Stimulated activated naive CD8-positive, alpha-beta T cell treated with anti-CD3 and anti-CD28 coated beads, Interleukin-15, amount 100 ng/mL, for 72 hours (primary cell): Measurements from ENCODE around the gene KIF16B.
A peak's percentile ranks its signal among the peaks of the same experiment; 100 is the strongest.

ENCODE experiments used
- ATAC-seq: fragments of 150-1000 bp; cut with Tn5 transposase; 2 replicates; pipeline ENCODE4 v1.10.0; 2021; ENCODE audit warnings: mild to moderate bottlenecking, moderate library complexity
- DNase-seq, 2 donors: peaks; one replicate each; pipeline ENCODE4 v3.0.0; 2021 to 2022
- H3K27ac Mint-ChIP-seq, 2 donors: one replicate each; pipeline ENCODE4 v1.8.0; 2022; ENCODE audit warnings: mild to moderate bottlenecking in 2 of 2, mixed read lengths in 2 of 2, moderate library complexity in 2 of 2
- H3K27me3 Mint-ChIP-seq: one replicate; pipeline ENCODE4 v1.8.0; 2022; ENCODE audit warnings: mixed read lengths
- H3K4me1 Mint-ChIP-seq: one replicate; pipeline ENCODE4 v1.8.0; 2022; ENCODE audit warnings: mild to moderate bottlenecking, mixed read lengths
- H3K4me3 Mint-ChIP-seq, 2 donors: one replicate each; pipeline ENCODE4 v1.8.0; 2022; ENCODE audit warnings: mild to moderate bottlenecking in 2 of 2, mixed read lengths in 2 of 2, moderate library complexity in 1 of 2
- H3K9me3 Mint-ChIP-seq, 2 donors: one replicate each; pipeline ENCODE4 v1.8.0; 2022; ENCODE audit warnings: mixed read lengths in 2 of 2

Gene KIF16B

DNA sequence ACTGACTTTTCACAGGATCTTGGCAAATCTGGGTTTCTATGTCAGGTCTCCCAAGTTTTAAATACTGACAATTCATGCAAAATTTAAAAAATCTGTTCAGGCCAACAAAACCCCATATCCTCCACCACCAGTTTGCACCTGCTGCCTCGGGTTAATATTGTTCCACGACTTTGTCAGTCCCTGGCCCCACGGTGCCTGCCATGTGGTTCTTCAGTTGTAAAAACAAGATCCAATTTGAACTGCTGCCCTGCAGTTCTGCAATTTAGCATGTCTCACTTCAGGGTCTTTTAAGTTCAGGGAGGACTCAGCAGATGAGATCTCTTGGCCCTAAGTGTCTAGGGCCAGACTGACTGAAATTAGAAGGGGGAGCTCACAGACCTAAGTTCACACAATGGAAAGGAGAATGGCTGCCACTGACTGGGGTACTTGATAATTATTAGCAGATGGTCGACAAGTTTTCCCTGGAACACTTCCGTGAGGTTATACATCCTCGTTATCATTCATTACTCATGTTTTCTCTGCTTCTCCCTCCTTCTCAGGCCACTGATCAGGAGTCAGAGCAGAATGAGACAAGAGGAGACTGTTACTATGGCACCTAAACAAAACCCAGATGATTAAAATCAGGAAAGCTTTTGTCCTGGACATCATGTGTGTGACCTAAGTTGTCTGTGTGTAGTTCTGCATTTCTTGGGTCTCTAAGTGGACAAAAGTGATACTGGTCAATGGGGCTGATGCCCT is 223.6 kb downstream of the KIF16B start:
- Mint-ChIP-seq H3K27ac (peak overlapping the region in 1 of 2 donors; percentile 66), H3K9me3 (peaks cover 0 to 3% of the 10 kb centered on the region in 2 donors), H3K4me3 (no peak overlapping the region), H3K4me1 (no peaks in the 10 kb centered on the region), H3K27me3 (no peaks in the 10 kb centered on the region)
- DNase-seq: no peak
- no peak for ATAC-seq

DNA sequence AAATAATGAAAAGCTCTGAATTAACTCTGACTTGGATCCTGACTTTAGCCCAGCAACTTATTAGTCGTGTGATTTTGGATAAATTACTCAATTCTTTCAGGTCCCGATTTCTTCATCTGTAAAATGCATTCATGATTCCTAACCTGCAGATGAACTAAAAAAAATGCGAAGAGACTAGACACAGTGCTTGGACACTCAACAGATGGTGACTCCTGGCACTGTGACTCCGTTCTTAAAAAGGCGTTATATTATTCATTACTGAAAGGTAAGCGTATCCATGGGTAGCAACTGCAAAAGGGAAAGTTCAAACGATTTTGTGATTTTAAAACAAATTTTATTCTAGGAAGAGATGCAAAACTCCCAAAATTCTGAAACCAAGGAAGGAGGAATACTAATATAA is 226.3 kb downstream of the KIF16B start:
- H3K27me3 Mint-ChIP-seq: no peaks in the 10 kb centered on the region
- H3K27ac Mint-ChIP-seq: peak overlapping the region in 1 of 2 donors; percentile 72
- DNase-seq (no peak), ATAC-seq (no peak)
- no peaks in the 10 kb centered on the region for H3K4me1 Mint-ChIP-seq
- no peak overlapping the region for H3K4me3 Mint-ChIP-seq
- peaks cover 0 to 3% of the 10 kb centered on the region in 2 donors for H3K9me3 Mint-ChIP-seq

DNA sequence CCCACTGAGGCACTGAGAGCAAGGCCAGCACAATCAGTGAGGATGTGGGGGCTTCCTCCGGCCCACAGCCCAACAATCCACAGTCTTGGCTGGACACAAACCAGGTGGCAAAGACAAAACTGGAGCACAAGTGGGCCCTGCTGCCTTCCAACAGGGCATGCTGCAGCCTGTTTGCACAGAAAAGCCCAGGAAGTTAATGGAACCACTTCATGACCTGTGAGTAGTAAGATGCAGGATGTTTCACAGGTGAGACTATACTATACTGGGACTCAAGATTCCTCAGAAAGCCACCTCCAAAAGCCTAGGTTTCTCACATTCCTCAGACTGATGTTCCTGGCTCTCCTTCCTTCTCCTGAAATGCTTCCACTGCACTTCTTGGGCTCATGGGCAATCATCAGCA is 235.5 kb downstream of the KIF16B start:
- H3K27me3 Mint-ChIP-seq: no peaks in the 10 kb centered on the region
- no peak for ATAC-seq

DNA sequence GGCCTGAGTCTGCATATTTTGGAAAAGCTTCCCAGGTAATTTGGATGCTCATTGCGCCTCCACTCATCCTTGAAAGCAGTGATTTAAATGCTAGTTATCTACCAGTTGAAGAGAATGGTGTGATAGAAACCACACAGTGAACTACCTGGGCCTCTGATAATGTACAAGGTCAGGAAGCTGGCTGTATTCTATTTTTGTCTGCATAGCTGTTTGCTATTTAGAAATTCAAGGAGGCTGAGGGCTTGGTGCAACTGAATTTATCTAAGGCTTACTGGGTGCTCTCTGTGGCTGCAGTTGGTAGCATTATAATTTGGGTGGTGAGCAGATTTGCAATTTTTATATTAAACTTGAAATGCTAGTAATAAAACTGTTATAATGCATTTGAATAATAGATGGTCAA is 245.6 kb downstream of the KIF16B start:
- H3K4me3 Mint-ChIP-seq: no peak overlapping the region
- no peak overlapping the region for H3K27ac Mint-ChIP-seq
- no peak for ATAC-seq
- peaks cover 7 to 25% of the 10 kb centered on the region in 2 donors for H3K9me3 Mint-ChIP-seq
- DNase-seq: no peak
- no peaks in the 10 kb centered on the region for H3K4me1 Mint-ChIP-seq
- no peaks in the 10 kb centered on the region for H3K27me3 Mint-ChIP-seq

More for the DNA sequence above, 235.5 kb downstream of the KIF16B start:
- Mint-ChIP-seq H3K4me1 (no peaks in the 10 kb centered on the region), H3K9me3 (peaks cover 11 to 20% of the 10 kb centered on the region in 2 donors), H3K27ac (no peak overlapping the region), H3K4me3 (no peak overlapping the region)
- DNase-seq: no peak

- H3K9me3 Mint-ChIP-seq: peaks cover 11 to 28% of the 10 kb centered on the region in 2 donors
- H3K27me3 Mint-ChIP-seq: no peaks in the 10 kb centered on the region
- DNase-seq (no peak), ATAC-seq (no peak)
- H3K4me3 Mint-ChIP-seq: no peak overlapping the region
- H3K4me1 Mint-ChIP-seq: peaks cover 9% of the 10 kb centered on the region
- H3K27ac Mint-ChIP-seq: no peak overlapping the region
Measured at GRCh38 chr20:16321291-16321690, 252.0 kb downstream of the KIF16B start.

DNA sequence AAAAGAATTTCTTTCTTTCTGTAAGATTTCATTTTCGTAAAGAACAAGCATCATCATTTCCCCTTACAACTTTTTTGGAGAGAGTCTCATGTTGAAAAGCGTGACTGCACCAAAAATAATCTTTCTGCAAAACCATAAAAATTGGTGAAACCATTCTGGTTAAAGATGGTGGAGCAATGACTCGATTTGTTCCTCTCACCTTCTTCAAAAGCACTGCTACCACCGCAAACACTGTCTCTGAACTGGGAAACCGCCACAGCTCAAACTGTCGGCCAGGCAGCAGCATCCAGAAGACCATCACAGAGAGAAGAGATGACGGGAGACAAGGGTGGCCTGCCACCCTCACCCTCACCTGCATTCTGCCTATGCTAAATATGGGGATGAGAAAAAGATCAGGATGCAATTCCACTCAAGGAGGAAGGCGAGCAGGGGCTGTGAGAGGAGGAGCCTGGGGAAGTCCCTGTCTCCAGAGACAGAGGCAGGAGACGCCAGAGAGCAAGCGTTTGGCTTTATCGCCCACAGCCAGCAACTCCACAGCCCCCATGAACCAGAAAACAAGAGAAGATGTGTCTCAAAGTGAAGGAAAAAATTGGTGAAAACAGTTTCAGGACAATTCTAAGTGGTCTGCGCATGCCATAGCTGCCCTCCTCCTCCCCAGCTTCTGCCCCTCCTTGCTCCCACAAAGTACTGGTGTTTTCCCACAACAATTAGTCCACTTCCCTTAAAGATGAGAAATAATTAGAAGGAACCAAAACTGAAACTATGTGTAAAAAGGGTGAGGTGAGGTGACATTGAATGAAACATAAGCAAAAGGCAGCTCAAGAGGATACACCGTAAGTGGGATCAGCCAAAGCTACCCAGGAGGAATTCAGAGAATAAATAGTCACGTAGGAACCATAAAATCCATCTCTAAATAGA is 255.5 kb downstream of the KIF16B start:
- DNase-seq (no peak), ATAC-seq (no peak)
- H3K4me3 Mint-ChIP-seq: no peak overlapping the region

GRCh38 chr20:16316513-16316912 is 256.7 kb downstream of the KIF16B start:
- no peaks in the 10 kb centered on the region for H3K27me3 Mint-ChIP-seq
- H3K4me1 Mint-ChIP-seq: peaks cover 9% of the 10 kb centered on the region
- no peak overlapping the region for H3K4me3 Mint-ChIP-seq
- ATAC-seq (no peak), DNase-seq (no peak)
- H3K27ac Mint-ChIP-seq: no peak overlapping the region
- peaks cover 4 to 20% of the 10 kb centered on the region in 2 donors for H3K9me3 Mint-ChIP-seq

More for the DNA sequence above, 255.5 kb downstream of the KIF16B start:
- Mint-ChIP-seq H3K4me1 (peaks cover 9% of the 10 kb centered on the region), H3K27me3 (no peaks in the 10 kb centered on the region), H3K27ac (no peak overlapping the region), H3K9me3 (peaks cover 4 to 20% of the 10 kb centered on the region in 2 donors)

- peaks cover 4 to 27% of the 10 kb centered on the region in 2 donors for H3K9me3 Mint-ChIP-seq
- ATAC-seq (no peak), DNase-seq (no peak)
- no peak overlapping the region for H3K27ac Mint-ChIP-seq
- H3K27me3 Mint-ChIP-seq: no peaks in the 10 kb centered on the region
- H3K4me3 Mint-ChIP-seq: no peak overlapping the region
- H3K4me1 Mint-ChIP-seq: peaks cover 9% of the 10 kb centered on the region
Measured at GRCh38 chr20:16314748-16315159, 258.5 kb downstream of the KIF16B start.

GRCh38 chr20:16314320-16314719 is 258.9 kb downstream of the KIF16B start:
- H3K4me3 Mint-ChIP-seq: no peak overlapping the region
- H3K4me1 Mint-ChIP-seq: peaks cover 9% of the 10 kb centered on the region
- no peak for DNase-seq
- ATAC-seq: no peak
- H3K9me3 Mint-ChIP-seq: peaks cover 4 to 27% of the 10 kb centered on the region in 2 donors
- no peaks in the 10 kb centered on the region for H3K27me3 Mint-ChIP-seq
- H3K27ac Mint-ChIP-seq: no peak overlapping the region

DNA sequence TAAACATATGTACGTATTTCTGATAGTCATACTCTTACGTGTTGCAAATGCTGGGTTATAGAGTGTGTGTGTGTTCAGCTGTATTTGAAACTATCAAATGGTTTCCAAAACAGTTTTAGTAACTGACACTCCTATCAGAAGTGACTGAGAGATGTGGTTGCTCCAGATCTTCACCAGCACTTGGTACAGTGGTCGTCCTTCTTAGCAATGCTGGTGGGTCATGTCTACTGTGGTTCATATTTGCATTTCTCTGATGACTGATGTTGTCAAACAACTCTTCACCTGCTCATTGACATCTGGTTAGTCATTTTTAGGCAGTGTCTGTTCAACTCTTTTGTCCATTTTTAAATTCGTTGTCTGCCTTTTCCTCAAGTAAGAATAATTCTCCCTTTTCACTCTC is 259.3 kb downstream of the KIF16B start:
- ATAC-seq (no peak), DNase-seq (no peak)
- Mint-ChIP-seq H3K9me3 (peaks cover 4 to 27% of the 10 kb centered on the region in 2 donors), H3K4me1 (peaks cover 9% of the 10 kb centered on the region), H3K4me3 (no peak overlapping the region), H3K27ac (no peak overlapping the region), H3K27me3 (no peaks in the 10 kb centered on the region)

DNA sequence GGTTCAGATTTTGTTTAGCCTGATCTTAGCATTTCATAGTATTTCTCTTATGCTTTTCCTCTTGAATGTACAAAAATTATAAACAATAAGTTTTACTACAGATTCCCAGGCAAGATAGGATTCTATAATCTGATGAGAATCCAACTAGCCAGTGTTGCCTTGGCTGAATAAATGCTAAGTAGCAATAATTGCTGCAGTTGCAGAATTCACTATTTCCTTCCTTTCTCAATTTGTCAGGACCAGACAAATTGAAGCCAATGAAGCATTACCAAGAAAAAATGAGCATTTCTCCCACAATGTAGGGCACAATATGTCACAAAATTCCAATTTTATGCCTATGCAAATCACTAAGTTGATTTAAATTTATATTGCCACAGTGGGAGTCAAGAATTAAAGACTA is 260.2 kb downstream of the KIF16B start:
- Mint-ChIP-seq H3K9me3 (peaks cover under 1 to 25% of the 10 kb centered on the region in 2 donors), H3K27me3 (no peaks in the 10 kb centered on the region), H3K4me1 (peaks cover 7% of the 10 kb centered on the region), H3K4me3 (no peak overlapping the region), H3K27ac (no peak overlapping the region)
- ATAC-seq (no peak), DNase-seq (no peak)

DNA sequence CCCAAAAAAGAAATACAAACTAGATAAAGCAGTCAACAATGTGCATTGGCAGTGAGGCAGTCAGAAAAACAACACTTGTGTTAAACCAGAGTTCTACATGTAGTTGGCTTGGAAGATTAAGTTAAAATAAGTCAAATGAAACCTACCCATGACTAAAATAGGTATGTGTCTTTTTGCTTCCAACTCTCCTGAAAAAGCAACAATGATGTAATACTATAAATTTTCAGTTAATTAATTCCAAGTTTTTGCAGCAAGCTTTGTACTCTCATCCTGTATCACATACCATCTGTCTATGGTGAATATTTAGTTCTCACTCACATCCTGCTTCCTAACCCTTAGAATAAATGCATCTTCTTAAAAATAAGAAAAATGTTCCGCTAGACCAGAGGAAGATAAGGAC is 261.5 kb downstream of the KIF16B start:
- DNase-seq (no peak), ATAC-seq (no peak)
- Mint-ChIP-seq H3K4me1 (no peaks in the 10 kb centered on the region), H3K27me3 (no peaks in the 10 kb centered on the region), H3K9me3 (peaks cover under 1 to 20% of the 10 kb centered on the region in 2 donors), H3K4me3 (no peak overlapping the region), H3K27ac (no peak overlapping the region)

GRCh38 chr20:16308754-16309153 is 264.5 kb downstream of the KIF16B start:
- Mint-ChIP-seq H3K9me3 (peaks cover 11 to 27% of the 10 kb centered on the region in 2 donors), H3K27ac (no peak overlapping the region)
- no peak for ATAC-seq

GRCh38 chr20:16302818-16303217 is 270.4 kb downstream of the KIF16B start:
- no peak overlapping the region for H3K4me3 Mint-ChIP-seq

More at GRCh38 chr20:16308754-16309153, 264.5 kb downstream of the KIF16B start:
- no peaks in the 10 kb centered on the region for H3K27me3 Mint-ChIP-seq
- no peak for DNase-seq
- no peak overlapping the region for H3K4me3 Mint-ChIP-seq
- H3K4me1 Mint-ChIP-seq: no peaks in the 10 kb centered on the region

DNA sequence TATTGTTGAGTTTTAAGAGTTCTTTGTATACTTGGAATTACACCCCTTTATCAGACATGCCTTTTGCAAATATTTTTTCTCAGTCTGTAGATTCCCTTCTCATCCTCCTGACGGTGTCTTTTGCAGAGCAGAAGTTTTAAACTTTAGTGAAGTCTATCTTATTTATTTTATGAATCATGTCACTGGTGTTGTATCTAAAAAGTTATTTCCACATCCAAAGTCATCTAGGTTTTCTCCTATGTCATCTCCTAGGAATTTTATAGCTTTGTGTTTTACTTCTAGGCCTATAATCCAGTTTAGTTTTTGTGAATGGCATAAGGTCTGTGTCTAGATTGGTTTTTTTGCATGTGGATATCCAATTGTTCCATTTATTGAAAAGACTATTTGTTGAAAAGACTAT is 271.3 kb downstream of the KIF16B start:
- ATAC-seq: no peak
- no peaks in the 10 kb centered on the region for H3K27me3 Mint-ChIP-seq
- no peak for DNase-seq
- no peaks in the 10 kb centered on the region for H3K4me1 Mint-ChIP-seq
- H3K4me3 Mint-ChIP-seq: no peak overlapping the region
- H3K9me3 Mint-ChIP-seq: peaks cover 24 to 52% of the 10 kb centered on the region in 2 donors
- H3K27ac Mint-ChIP-seq: no peak overlapping the region

More at GRCh38 chr20:16302818-16303217, 270.4 kb downstream of the KIF16B start:
- ATAC-seq (no peak), DNase-seq (no peak)
- Mint-ChIP-seq H3K27me3 (no peaks in the 10 kb centered on the region), H3K27ac (no peak overlapping the region), H3K9me3 (peaks cover 24 to 49% of the 10 kb centered on the region in 2 donors), H3K4me1 (no peaks in the 10 kb centered on the region)

- Mint-ChIP-seq H3K27ac (no peak overlapping the region), H3K9me3 (peaks cover 20 to 39% of the 10 kb centered on the region in 2 donors), H3K4me1 (no peaks in the 10 kb centered on the region), H3K27me3 (no peaks in the 10 kb centered on the region), H3K4me3 (no peak overlapping the region)
- DNase-seq: no peak
- ATAC-seq: no peak
Measured at GRCh38 chr20:16299897-16300296, 273.4 kb downstream of the KIF16B start.
